HCT116 (cell line): ENCODE measurements around the gene SRCAP. TPM values are rescaled to one million over a fixed set of nuclear protein-coding genes. Genes with fewer than 3 reads are reported as not detected.

Experiments
- ATAC-seq: fragments of 200-7000 bp; cut with Tn5 transposase; 2 replicates; pipeline ENCODE4 v1.9.1; 2020; ENCODE audit warnings: mild to moderate bottlenecking, moderate library complexity
- BruUV-seq: library from RNA; stranded (reverse); fragments of 400-500 nt; replicated peaks from 2 replicates; lab custom pipeline; 2021; lab: Mats Ljungman, UMichigan
- CTCF ChIA-PET: fragments of 300-600 bp; sonication (Branson Sonifier 250); formaldehyde crosslinking; loops from one replicate; lab custom pipeline; 2021; ENCODE audit warnings: antibody characterized with exemption; lab: Charles Lee
- POLR2A ChIA-PET: fragments of 300-600, 350-600 bp; sonication (Branson Sonifier 250); formaldehyde crosslinking; loops from one replicate; lab custom pipeline; 2021; ENCODE audit warnings: antibody characterized with exemption; lab: Charles Lee
- RAD21 ChIA-PET, 2 experiments: fragments of 300-600 bp; sonication (Branson Sonifier 250); formaldehyde crosslinking; loops; one replicate each; lab custom pipeline; 2023; ENCODE audit warnings: low total read pairs in 2 of 2; ENCODE audit not compliant: uncharacterized antibody in 2 of 2, unreplicated experiment in 2 of 2, low non-redundant PET in 1 of 2; lab: Charles Lee
- DNase-seq: peaks from one replicate; pipeline ENCODE4 v3.0.0-alpha.2; 2010; ENCODE audit warnings: low read depth, low spot score
- H2AFZ ChIP-seq: fragments of 200-600 bp; shearing (Covaris generic), sonication (generic); 2 replicates; pipeline ENCODE4 v1.6.1; 2017; ENCODE audit warnings: low read depth, mixed run types, mixed read lengths, antibody characterized with exemption, low read length; ENCODE audit not compliant: poor library complexity, severe bottlenecking
- H3K27ac ChIP-seq: 2 replicates; pipeline ENCODE4 v1.5.1; 2012; ENCODE audit warnings: low read depth, low read length
- H3K27me3 ChIP-seq: fragments of 200-600 bp; sonication (generic); 2 replicates; pipeline ENCODE4 v1.6.1; 2016; ENCODE audit warnings: mixed run types, low read length, mixed read lengths; ENCODE audit not compliant: insufficient read depth
- H3K36me3 ChIP-seq, 2 experiments: fragments of 200-500 bp in 1 of 2; fragments of 200-600 bp in 1 of 2; sonication (Bioruptor generic) in 1 of 2; sonication (generic) in 1 of 2; 2 replicates each; pipeline versions ENCODE4 v1.5.1 to v1.6.1; 2014 to 2016; ENCODE audit warnings: low read length in 2 of 2, inconsistent platforms in 1 of 2, mixed read lengths in 1 of 2, mixed run types in 1 of 2; ENCODE audit not compliant: insufficient read depth in 2 of 2, control insufficient read depth in 1 of 2
- H3K4me1 ChIP-seq, 2 experiments: fragments of 200-600 bp in 1 of 2; sonication (generic) in 1 of 2; 2 replicates each; pipeline versions ENCODE4 v1.5.1 to v1.6.1; 2012 to 2017; ENCODE audit warnings: low read length in 2 of 2, inconsistent platforms in 1 of 2, mild to moderate bottlenecking in 1 of 2, mixed read lengths in 1 of 2, mixed run types in 1 of 2, moderate library complexity in 1 of 2; ENCODE audit not compliant: insufficient read depth in 2 of 2, control insufficient read depth in 1 of 2
- H3K4me2 ChIP-seq: fragments of 200-600 bp; sonication (generic); 2 replicates; pipeline ENCODE4 v1.6.1; 2017; ENCODE audit warnings: mixed run types, low read length, mixed read lengths
- H3K4me3 ChIP-seq, 2 experiments: fragments of 200-600 bp in 1 of 2; sonication (generic) in 1 of 2; replicated peaks in 1 of 2; 2 replicates each; pipeline ENCODE4 v1.5.1; 2011 to 2016; ENCODE audit warnings: low read length in 2 of 2, control low read depth in 1 of 2, low read depth in 1 of 2, mild to moderate bottlenecking in 1 of 2, mixed read lengths in 1 of 2, mixed run types in 1 of 2
- H3K79me2 ChIP-seq: fragments of 200-600 bp; sonication (generic); 2 replicates; pipeline ENCODE4 v1.6.1; 2017; ENCODE audit warnings: mild to moderate bottlenecking, mixed run types, low read length, moderate library complexity, mixed read lengths; ENCODE audit not compliant: insufficient read depth
- H3K9ac ChIP-seq: fragments of 200-600 bp; sonication (generic); 2 replicates; pipeline ENCODE4 v1.6.1; 2016; ENCODE audit warnings: low read length, mixed read lengths
- H3K9me2 ChIP-seq: fragments of 200-600 bp; sonication (generic), shearing (Covaris generic); 2 replicates; pipeline ENCODE4 v1.6.1; 2017; ENCODE audit warnings: mixed run types, mild to moderate bottlenecking, moderate library complexity; ENCODE audit not compliant: insufficient read depth
- H3K9me3 ChIP-seq, 2 experiments: fragments of 200-500 bp in 1 of 2; fragments of 200-600 bp in 1 of 2; sonication (Bioruptor generic) in 1 of 2; sonication (generic) in 1 of 2; 2 replicates each; pipeline ENCODE4 v1.6.1; 2014 to 2017; ENCODE audit warnings: low read length in 2 of 2, mixed read lengths in 2 of 2, inconsistent platforms in 1 of 2, low read depth in 1 of 2, mild to moderate bottlenecking in 1 of 2, mixed run types in 1 of 2, moderate library complexity in 1 of 2; ENCODE audit not compliant: control insufficient read depth in 1 of 2, insufficient read depth in 1 of 2
- H4K20me1 ChIP-seq: fragments of 200-600 bp; sonication (generic), shearing (Covaris generic); 2 replicates; pipeline ENCODE4 v1.6.1; 2017; ENCODE audit warnings: mixed run types, mild to moderate bottlenecking, moderate library complexity; ENCODE audit not compliant: insufficient read depth
- ATF3 ChIP-seq: IDR thresholded peaks from 2 replicates; pipeline ENCODE4 v1.6.1; 2012
- CBX3 ChIP-seq: IDR thresholded peaks from 2 replicates; pipeline ENCODE4 v1.6.1; 2012; ENCODE audit warnings: low read depth
- MAX ChIP-seq: IDR thresholded peaks from 2 replicates; pipeline ENCODE4 v1.6.1; 2012
- POLR2A ChIP-seq: IDR thresholded peaks from 2 replicates; pipeline ENCODE4 v1.7.0; 2011; ENCODE audit warnings: borderline replicate concordance; ENCODE audit not compliant: insufficient read depth, insufficient read length; ENCODE audit errors: extremely low read depth
- REST ChIP-seq: IDR thresholded peaks from 2 replicates; pipeline ENCODE4 v1.6.1; 2012; ENCODE audit warnings: low read depth
- SP1 ChIP-seq: IDR thresholded peaks from 2 replicates; pipeline ENCODE4 v1.6.1; 2012; ENCODE audit warnings: low read depth
- SRF ChIP-seq: IDR thresholded peaks from 2 replicates; pipeline ENCODE4 v1.6.1; 2012; ENCODE audit warnings: low read depth
- TCF7L2 ChIP-seq: IDR thresholded peaks from 2 replicates; pipeline ENCODE4 v1.7.0; 2011; ENCODE audit warnings: borderline replicate concordance, inconsistent platforms; ENCODE audit not compliant: insufficient read depth, insufficient read length; ENCODE audit errors: extremely low read depth
- YY1 ChIP-seq: IDR thresholded peaks from 2 replicates; pipeline ENCODE4 v1.6.1; 2011; ENCODE audit warnings: low read length, low read depth, moderate library complexity, mild to moderate bottlenecking; ENCODE audit not compliant: insufficient replicate concordance; ENCODE audit errors: extremely low read depth
- ZBTB33 ChIP-seq: IDR thresholded peaks from 2 replicates; pipeline ENCODE4 v1.6.1; 2011; ENCODE audit warnings: mild to moderate bottlenecking, low read length, moderate library complexity; ENCODE audit not compliant: insufficient replicate concordance; ENCODE audit errors: extremely low read depth
- intact Hi-C: fragments of 100-400 bp; cut with micrococcal nuclease; formaldehyde crosslinking; loops from 2 replicates; pipeline ENCODE4 v1.10.0; 2022
- total RNA-seq: library from RNA; stranded (reverse); gene quantifications from one replicate; pipeline ENCODE4 v1.2.1, GENCODE V29; 2021; ENCODE audit not compliant: unreplicated experiment

SRCAP gene
- total RNA-seq, 1 experiment from 2014 or later: 59.6 TPM

GRCh38 chr16:30721167-30721566 lies 22.2 kb downstream of the SRCAP start:
- no peak overlapping the region for H3K9ac ChIP-seq
- H3K36me3 ChIP-seq: peaks cover 86 to 88% of the 10 kb centered on the region in 2 experiments
- H3K4me1 ChIP-seq: no peaks in the 10 kb centered on the region
- intact Hi-C loops: no loop called here
- H3K79me2 ChIP-seq: peaks cover 73% of the 10 kb centered on the region
- TF ChIP-seq TCF7L2 (no peak), YY1 (no peak), POLR2A (no peak), SP1 (no peak), MAX (no peak), ZBTB33 (no peak), CBX3 (no peak)
- H3K9me3 ChIP-seq: no peaks in the 10 kb centered on the region
- H3K27ac ChIP-seq: no peak overlapping the region
- H3K9me2 ChIP-seq: no peaks in the 10 kb centered on the region
- no peak overlapping the region for H3K4me2 ChIP-seq
- ATAC-seq: no peak
- ChIA-PET CTCF (no interaction called here), RAD21 (no interaction called here), POLR2A (no interaction called here)
- H3K4me3 ChIP-seq: no peak overlapping the region
- H2AFZ ChIP-seq: no peak overlapping the region
- no peak for DNase-seq
- BruUV-seq: no TSS peak
- H3K27me3 ChIP-seq: no peaks in the 10 kb centered on the region
- peaks cover 2% of the 10 kb centered on the region; the same call in 1 of the 2 replicates for H4K20me1 ChIP-seq

- ChIA-PET RAD21 (no interaction called here), CTCF (no interaction called here)
- ATAC-seq (no peak), DNase-seq (no peak)
- no peak overlapping the region for H2AFZ ChIP-seq
- BruUV-seq: no TSS peak
- H3K9me2 ChIP-seq: no peaks in the 10 kb centered on the region
- no peaks in the 10 kb centered on the region for H3K4me1 ChIP-seq
- intact Hi-C loops: no loop called here
- no peaks in the 10 kb centered on the region for H3K27me3 ChIP-seq
- H3K9me3 ChIP-seq: no peaks in the 10 kb centered on the region
- no peak overlapping the region for H3K27ac ChIP-seq
- no peak overlapping the region for H3K4me3 ChIP-seq
- H3K9ac ChIP-seq: no peak overlapping the region
- H4K20me1 ChIP-seq: no peaks in the 10 kb centered on the region
- H3K79me2 ChIP-seq: peaks cover 72% of the 10 kb centered on the region
- no peak for TF ChIP-seq MAX
- TF ChIP-seq ATF3: no peak
- TF ChIP-seq SRF: no peak
- no peak for TF ChIP-seq SP1
- TF ChIP-seq REST: no peak
- TF ChIP-seq, all 23 proteins: peak for 0
- POLR2A ChIA-PET: no interaction called here
- H3K4me2 ChIP-seq: no peak overlapping the region
- H3K36me3 ChIP-seq: peaks cover 83 to 86% of the 10 kb centered on the region in 2 experiments
These were observed 22.6 kb downstream of the SRCAP start for GRCh38 chr16:30721606-30722005.
